HG03095 (cell line): ENCODE results near the gene PHLPP2.
"Not testable (repeated sequence)": the region's sequence is repeated elsewhere in the genome, so short reads cannot be mapped to it uniquely, and the experiment has no call there.

Experiments
- ATAC-seq: cut with Tn5 transposase; IDR thresholded peaks from one replicate; pipeline ENCODE4 v1.9.1; 2021; ENCODE audit warnings: moderate library complexity; ENCODE audit not compliant: unreplicated experiment

Gene PHLPP2

DNA sequence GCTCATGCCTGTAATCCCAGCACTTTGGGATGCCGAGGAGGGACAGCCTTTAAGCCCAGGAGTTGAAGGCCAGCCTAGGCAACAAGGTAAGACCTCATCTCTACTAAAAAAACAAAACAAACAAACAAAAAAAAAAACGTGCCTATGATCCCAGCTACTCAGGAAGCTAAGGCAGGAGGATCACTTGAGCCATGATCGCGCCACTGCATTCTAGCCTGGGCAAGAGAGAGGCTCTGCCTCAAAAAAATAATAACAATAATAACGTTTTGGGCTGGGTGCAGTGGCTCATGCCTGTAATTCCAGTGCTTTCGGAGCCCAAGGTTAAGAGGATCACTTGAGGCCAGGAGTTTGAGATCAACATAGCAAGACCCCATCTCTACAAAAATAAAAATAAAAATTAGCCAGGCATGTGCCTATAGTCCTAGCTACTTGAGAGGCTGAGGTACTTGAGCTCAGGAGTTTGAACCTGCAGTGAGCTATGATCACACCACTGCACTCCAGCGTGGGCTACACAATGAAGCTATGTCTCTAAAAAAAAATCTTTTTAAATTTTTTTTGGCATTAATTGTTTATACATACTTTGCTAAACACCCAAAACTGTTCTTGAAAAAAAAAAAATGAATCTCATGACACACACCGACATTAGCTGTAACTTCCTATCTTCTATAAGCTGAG is 3.3 kb downstream of the PHLPP2 start:
- no peak for ATAC-seq

GRCh38 chr16:71712501-71712900 is 12.0 kb downstream of the PHLPP2 start:
- no peak for ATAC-seq

- no peak for ATAC-seq
Measured at GRCh38 chr16:71711789-71712188, 12.7 kb downstream of the PHLPP2 start.

GRCh38 chr16:71709229-71709781 is 15.2 kb downstream of the PHLPP2 start:
- no peak for ATAC-seq

GRCh38 chr16:71708696-71709095 is 15.8 kb downstream of the PHLPP2 start:
- no peak for ATAC-seq

GRCh38 chr16:71707199-71707598 is 17.3 kb downstream of the PHLPP2 start:
- ATAC-seq, result no peak

DNA sequence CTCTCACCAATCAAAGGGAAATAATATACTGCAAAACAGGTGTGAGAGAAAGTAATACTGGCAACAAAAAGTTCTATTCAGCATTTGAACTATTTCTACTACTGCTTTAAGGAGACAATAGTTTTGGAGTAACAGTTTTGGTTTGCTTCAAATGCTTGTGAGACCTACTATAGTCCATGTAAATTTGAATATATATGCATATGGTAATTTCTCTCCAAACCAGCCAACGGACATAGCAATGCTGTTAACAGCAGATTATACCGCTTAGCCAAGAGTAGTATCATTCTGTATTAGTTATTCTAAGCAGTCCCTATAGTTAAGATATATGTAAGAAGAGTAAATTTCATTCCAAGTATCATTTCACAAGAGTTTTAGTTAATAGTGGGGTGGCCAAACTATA is 18.5 kb downstream of the PHLPP2 start:
- no peak for ATAC-seq

DNA sequence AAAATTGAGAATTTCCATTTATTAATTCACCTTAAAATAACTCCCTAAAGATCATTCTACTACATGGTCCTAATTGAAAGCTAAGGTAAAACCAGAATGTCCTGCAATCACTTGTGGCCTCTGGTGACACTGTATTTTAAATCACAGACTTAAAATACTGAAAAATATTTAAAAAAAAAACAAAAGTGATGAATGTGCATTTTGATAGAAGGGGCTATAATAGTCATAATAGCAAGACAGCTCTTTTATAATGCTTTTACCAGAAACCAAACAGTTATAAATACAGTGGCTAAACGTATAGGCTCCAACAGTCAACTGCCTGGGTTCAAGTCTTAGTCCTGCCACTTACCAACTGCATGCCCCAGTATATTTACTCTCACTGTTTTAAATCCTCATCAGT is 21.2 kb downstream of the PHLPP2 start:
- ATAC-seq, result no peak

DNA sequence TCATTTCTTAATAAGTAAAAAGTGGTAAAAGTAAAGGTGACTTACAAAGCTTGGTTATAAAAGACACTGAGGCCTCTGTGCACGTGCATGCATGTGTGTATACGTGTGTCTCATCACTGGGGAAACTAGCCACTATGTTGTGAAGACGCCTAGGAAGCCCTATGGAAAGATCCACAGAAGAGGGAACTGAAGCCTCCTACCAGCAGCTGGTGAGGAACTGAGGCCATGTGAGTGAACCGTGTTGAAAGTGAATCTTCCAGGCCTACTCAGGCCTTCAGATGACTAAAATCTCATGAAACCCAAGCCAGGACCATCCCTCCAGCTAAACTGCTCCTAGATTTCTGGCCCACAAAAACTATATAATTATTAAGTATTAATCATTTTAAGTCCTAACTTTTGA is 23.7 kb downstream of the PHLPP2 start:
- ATAC-seq, result no peak

- no peak for ATAC-seq
Measured at GRCh38 chr16:71698491-71698890, 26.0 kb downstream of the PHLPP2 start.

DNA sequence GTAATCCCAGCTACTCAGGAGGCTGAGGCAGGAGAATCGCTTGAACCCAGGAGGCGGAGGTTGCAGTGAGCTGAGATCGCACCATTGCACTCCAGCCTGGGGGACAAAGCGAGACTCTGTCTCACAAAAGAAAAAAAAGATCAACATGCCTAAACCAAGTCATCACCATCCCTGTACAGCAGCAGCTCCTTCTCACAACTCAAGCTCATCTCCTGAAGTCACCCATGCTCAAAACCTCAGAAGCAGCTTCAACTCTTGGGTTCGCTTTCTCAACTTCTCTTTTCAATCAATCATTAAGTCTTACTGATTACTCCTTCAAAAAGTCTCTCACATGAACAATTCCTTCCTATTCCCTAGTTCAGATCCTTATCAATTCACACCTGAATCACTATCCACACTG is 31.3 kb downstream of the PHLPP2 start:
- ATAC-seq, result no peak

DNA sequence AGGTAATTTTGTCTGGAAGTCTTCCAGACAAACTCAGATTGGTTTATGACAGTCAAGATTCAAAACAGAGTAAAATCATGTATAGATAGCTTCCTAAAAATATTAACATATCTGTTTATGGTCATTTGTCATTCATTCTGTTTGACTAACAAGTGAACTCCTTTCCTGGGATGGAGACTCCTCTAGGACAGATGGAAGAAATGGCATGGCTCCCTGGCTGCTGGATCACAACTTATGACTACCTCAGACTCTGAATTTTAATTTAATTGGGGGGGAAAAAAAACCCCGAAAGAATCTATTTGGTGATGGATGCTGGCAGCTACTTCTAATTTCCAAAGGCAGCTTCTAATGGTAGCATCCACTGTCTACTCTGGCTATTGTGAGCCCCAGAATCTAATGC is 34.6 kb downstream of the PHLPP2 start:
- ATAC-seq, result no peak

DNA sequence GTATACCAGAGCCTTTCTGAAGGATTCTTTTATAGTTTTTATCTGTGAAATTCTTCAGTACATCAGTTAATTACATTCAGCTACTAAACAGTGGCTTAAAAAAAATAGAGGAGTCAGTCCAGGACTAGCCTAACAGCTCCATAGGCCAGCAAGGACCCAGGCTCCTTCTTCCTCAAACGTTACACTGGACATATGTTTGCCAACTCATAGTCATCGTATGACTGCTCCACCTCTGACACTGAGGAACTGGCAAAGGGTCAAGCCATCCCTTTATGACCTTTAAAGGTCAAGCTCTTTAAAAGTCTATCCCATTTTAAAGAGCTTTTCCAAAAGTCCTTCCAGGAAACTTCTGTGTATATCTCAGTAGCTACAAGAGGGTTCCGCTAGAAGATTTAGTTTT is 36.6 kb downstream of the PHLPP2 start:
- ATAC-seq, result no peak

- not testable (repeated sequence) for ATAC-seq
Measured at GRCh38 chr16:71684280-71684679, 40.2 kb downstream of the PHLPP2 start.

DNA sequence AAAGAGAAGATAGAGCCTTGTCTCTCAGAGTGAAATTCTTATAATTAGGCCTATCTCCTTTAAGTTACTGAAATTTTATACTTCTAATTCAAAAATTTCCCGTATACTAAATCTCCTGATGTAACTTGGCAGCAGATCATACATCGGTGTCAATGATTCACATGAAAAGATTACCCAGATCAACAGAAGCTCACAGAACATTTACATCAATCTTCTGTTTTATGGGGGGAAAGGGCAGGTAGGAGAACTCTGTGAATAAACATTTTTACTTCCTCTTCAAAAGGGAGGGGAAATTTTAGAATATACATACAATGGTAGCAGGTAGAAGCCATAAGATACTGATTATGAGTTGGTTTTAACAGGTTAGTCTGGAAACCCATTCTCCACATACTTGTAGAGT is 43.1 kb downstream of the PHLPP2 start:
- ATAC-seq, result no peak

GRCh38 chr16:71676236-71676635 is 48.3 kb downstream of the PHLPP2 start:
- ATAC-seq, result no peak

- no peak for ATAC-seq
Measured at GRCh38 chr16:71675380-71675779, 49.1 kb downstream of the PHLPP2 start.

- no peak for ATAC-seq
Measured at GRCh38 chr16:71674229-71674628, 50.3 kb downstream of the PHLPP2 start.

GRCh38 chr16:71673582-71673973 is 50.9 kb downstream of the PHLPP2 start:
- no peak for ATAC-seq

DNA sequence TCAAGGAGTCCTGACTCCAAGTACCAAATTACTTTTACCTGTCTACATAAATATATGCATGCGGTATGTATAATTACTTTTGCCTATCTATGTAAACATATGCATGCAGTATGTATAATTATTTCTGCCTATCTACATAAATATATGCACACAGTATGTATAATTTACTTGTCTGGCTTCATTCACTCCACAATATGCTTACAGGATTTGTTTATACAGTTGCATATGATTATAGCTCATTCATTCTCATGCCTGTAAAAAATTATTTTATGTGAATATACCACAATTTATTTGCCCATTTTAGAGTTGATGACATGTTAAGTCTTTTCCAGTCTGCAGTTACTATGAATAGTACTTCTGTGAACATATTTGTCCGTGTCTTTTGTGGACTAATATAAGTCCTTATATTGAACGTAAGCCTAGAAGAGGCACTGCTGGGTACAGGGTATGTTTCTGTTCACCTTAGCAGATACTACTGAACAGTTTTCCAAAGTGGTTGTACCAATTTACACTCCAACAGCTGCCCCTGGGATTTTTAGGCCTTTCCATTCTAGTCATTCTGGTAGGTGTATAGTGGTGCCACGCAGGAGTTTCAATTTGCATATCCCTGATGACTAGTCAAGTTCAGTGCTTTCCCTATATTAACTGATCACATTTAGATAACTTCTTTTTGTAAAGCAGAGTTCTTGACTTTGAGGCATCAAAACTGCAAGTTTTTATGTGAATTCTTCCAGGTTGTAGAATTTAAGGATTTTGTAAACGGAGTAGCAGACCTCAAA is 51.5 kb downstream of the PHLPP2 start:
- ATAC-seq, result no peak

- ATAC-seq, result no peak
Measured at GRCh38 chr16:71672125-71672524, 52.4 kb downstream of the PHLPP2 start.

DNA sequence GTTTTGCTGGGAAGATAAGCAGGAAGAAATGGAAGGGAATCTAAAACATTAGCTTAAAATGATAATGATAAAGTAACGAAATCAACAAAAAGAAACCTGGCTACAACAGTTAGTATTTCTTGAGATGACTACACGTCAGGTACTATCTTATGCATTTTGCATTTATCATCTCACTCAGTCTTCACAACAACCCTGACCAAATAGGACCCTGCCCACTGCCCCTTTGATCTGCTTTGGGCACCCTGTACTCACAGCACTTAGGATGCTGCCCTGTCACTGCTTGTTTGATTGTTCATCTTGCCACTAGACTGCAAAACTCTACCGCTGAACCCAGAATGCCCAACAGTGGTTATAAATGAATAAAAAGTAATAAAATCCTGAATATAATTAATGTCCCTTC is 53.3 kb downstream of the PHLPP2 start:
- ATAC-seq, result no peak
